ENCODE data around the gene HYAL4.

DNA sequence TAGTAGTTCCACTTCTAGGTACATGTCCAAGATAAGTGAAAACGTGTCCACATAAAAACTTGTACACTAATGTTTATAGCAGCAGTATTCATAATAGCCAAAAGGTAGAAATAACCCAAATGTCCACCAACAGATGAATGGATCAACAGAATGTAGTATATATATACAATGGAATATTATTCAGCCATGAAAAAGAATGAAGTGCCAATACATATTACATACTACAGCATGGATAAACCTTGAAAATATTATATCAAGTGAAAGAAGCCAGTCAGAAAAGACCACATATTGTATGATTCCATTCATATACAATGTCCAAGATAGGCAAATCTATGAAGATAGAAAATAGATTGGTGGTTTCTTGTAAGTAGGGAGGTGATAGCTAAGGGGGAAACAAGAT, 48.4 kb upstream of the HYAL4 start:
- TF ChIP-seq, protein P1, sequence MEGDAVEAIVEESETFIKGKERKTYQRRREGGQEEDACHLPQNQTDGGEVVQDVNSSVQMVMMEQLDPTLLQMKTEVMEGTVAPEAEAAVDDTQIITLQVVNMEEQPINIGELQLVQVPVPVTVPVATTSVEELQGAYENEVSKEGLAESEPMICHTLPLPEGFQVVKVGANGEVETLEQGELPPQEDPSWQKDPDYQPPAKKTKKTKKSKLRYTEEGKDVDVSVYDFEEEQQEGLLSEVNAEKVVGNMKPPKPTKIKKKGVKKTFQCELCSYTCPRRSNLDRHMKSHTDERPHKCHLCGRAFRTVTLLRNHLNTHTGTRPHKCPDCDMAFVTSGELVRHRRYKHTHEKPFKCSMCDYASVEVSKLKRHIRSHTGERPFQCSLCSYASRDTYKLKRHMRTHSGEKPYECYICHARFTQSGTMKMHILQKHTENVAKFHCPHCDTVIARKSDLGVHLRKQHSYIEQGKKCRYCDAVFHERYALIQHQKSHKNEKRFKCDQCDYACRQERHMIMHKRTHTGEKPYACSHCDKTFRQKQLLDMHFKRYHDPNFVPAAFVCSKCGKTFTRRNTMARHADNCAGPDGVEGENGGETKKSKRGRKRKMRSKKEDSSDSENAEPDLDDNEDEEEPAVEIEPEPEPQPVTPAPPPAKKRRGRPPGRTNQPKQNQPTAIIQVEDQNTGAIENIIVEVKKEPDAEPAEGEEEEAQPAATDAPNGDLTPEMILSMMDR (IDR thresholded peaks at IDR 0.05): no peak
- TF ChIP-seq POLR2A (IDR thresholded peaks at IDR 0.05): no peak
